Stomach (tissue), 4 donors: ENCODE data around the gene ANGPTL4.
A peak's percentile ranks its signal among the peaks of the same experiment; 100 is the strongest.

Experiments
- CTCF ChIP-seq, 7 experiments: fragments of 450-650 bp in 4 of 7; fragments of 200-600 bp in 3 of 7; sonication (generic) in 3 of 7; IDR thresholded peaks; one replicate each; pipeline ENCODE4 v1.5.1; 2016 to 2019; ENCODE audit warnings: antibody characterized with exemption in 7 of 7, control low read depth in 2 of 7, mild to moderate bottlenecking in 1 of 7
- POLR2A ChIP-seq, 4 donors: fragments of 450-650 bp; IDR thresholded peaks; one replicate each; pipeline ENCODE4 v1.6.1; 2016; ENCODE audit warnings: antibody characterized with exemption in 4 of 4, control low read depth in 2 of 4, mild to moderate bottlenecking in 1 of 4, moderate library complexity in 1 of 4
- POLR2AphosphoS5 ChIP-seq, 3 donors: sonication (generic); formaldehyde crosslinking; IDR thresholded peaks; one replicate each; pipeline ENCODE4 v1.6.1; 2016; ENCODE audit warnings: antibody characterized with exemption in 3 of 3

- TF ChIP-seq CTCF (IDR thresholded peaks at IDR 0.05) = peak in 5 of 7 experiments; percentile 9 to 26 (median 10)
- peak in 1 of 4 donors; percentile 71 for TF ChIP-seq POLR2A (IDR thresholded peaks at IDR 0.05)
- TF ChIP-seq POLR2AphosphoS5 (IDR thresholded peaks at IDR 0.05) = peak in 2 of 3 donors; percentile 58 to 94
These were observed at the start of gene ANGPTL4 for GRCh38 chr19:8363803-8364771.
